ENCODE measurements around the gene NPAS3. TPM values are rescaled to one million over a fixed set of nuclear protein-coding genes. Genes with fewer than 3 reads are reported as not detected.

NPAS3 gene
- total RNA-seq, 3 donors from 2014 or later, result 0.96 to 4.0 (median 2.0) TPM

- DNase-seq (ENCODE audit: low spot score in 2 of 2), result no peak
- TF ChIP-seq POLR2A (IDR thresholded peaks at IDR 0.05) (no peak), CTCF (IDR thresholded peaks at IDR 0.05) (no peak), POLR2AphosphoS5 (IDR thresholded peaks at IDR 0.05) (no peak)
- H3K27me3 ChIP-seq, result peaks cover 3 to 12% of the 10 kb centered on the region in 2 donors
- H3K4me3 ChIP-seq, result peak overlapping the region; percentile 40 to 77 (median 57)
- H3K9me3 ChIP-seq, result no peaks in the 10 kb centered on the region
- H3K36me3 ChIP-seq, result no peaks in the 10 kb centered on the region
- intact Hi-C loops (cut with DNase I; ENCODE audit: low total_unique reads), result no loop called here
- H3K4me1 ChIP-seq, result peaks cover 0 to 2% of the 10 kb centered on the region in 2 donors
- no peak overlapping the region for H3K27ac ChIP-seq
Measured at GRCh38 chr14:32934073-32934880, 4.4 kb upstream of the NPAS3 start.

- no peak for DNase-seq (ENCODE audit: low spot score in 2 of 2)
- Histone ChIP-seq H3K4me3 (peak overlapping the region; percentile 40 to 77 (median 57)), H3K4me1 (peaks cover 0 to 2% of the 10 kb centered on the region in 2 donors), H3K27ac (no peak overlapping the region), H3K9me3 (no peaks in the 10 kb centered on the region), H3K27me3 (peaks cover 3 to 12% of the 10 kb centered on the region in 2 donors), H3K36me3 (no peaks in the 10 kb centered on the region)
- intact Hi-C loops (cut with DNase I; ENCODE audit: low total_unique reads), result no loop called here
- TF ChIP-seq POLR2A (IDR thresholded peaks at IDR 0.05) (no peak), CTCF (IDR thresholded peaks at IDR 0.05) (no peak)
Measured at GRCh38 chr14:32934881-32935633, 3.6 kb upstream of the NPAS3 start.

DNA sequence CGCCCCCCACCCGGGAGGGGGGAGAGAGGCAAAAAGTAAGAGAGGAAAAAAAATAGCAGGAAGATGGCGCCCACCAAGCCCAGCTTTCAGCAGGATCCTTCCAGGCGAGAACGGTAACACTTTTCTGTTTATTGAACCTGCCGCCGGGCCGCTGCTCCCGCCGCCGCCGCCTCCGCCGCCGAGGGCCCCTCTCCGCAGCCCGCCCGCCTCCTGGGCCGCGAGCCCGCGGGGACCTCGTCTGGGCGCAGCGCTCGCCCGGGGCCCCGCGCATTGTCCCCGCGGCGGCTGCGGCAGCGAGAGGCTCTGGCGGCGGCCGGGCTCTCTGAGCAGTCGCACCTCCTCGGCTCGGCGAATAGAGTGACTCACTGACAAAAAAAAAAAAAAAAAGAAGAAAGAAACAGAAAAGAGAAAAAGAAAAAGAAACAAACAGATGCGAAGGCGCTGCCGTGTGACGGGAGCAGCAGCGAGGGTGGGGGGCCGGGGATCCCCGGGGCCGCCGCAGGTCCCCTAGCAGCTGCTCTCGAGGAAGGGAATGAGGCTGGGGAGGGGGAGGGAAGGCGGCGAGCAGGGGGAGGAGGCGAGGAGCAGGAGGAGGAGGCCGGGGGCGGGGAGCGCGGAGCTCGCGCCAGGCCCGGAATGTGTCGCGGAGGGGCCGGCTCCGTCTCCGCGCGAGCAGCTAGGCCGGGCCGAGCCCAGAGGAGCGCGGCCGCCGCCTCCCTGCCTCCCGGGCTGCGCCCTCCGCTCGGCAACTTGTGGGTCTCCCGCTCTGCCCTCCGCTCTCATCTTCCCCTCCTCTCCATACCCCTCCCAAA lies 781 bp downstream of the NPAS3 start:
- TF ChIP-seq POLR2A (IDR thresholded peaks at IDR 0.05) (no peak), POLR2AphosphoS5 (IDR thresholded peaks at IDR 0.05) (peak in 1 of 3 donors; percentile 36)
- Histone ChIP-seq H3K9me3 (no peaks in the 10 kb centered on the region), H3K27me3 (peaks cover 0 to 3% of the 10 kb centered on the region in 2 donors), H3K4me1 (peaks cover 0 to 6% of the 10 kb centered on the region in 2 donors), H3K27ac (peak overlapping the region; percentile 88 to 97), H3K36me3 (no peaks in the 10 kb centered on the region), H3K4me3 (peak overlapping the region; percentile 63 to 95 (median 73))
- DNase-seq (ENCODE audit: low spot score in 2 of 2), result peak; percentile 75 to 79
- intact Hi-C loops (cut with DNase I; ENCODE audit: low total_unique reads), result no loop called here

DNA sequence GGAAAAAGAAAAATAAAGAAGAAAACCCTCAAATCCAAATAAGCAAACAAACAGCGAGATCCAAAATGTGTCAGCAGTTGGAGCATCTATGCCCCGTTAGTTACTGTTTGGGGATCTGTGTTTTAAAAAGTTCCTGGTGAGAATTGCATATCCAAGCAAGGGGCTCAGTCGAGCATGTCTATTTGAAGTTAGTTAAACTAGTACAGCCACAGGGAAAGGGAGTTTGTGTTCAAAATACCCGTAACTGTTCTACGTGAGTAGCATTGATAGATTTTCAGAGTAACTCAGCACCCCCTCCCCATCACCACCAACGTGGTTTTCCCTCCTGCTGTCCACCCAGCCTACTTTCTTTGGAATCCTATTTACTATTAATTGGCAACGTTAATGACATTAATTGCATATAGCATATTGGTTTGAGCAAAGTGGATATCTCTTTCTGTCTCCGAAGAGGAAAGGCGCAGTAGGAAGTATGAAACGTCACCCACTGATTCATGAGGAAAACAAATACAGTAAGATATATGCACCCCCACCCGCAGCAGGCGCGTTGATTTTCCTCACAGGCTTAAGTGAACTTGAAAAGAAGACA lies 1.5 kb downstream of the NPAS3 start:
- peaks cover 0 to 3% of the 10 kb centered on the region in 2 donors for H3K27me3 ChIP-seq
- no peak for DNase-seq (ENCODE audit: low spot score in 2 of 2)
- H3K36me3 ChIP-seq, result no peaks in the 10 kb centered on the region
- TF ChIP-seq POLR2A (IDR thresholded peaks at IDR 0.05) (no peak), CTCF (IDR thresholded peaks at IDR 0.05) (no peak), POLR2AphosphoS5 (IDR thresholded peaks at IDR 0.05) (no peak)
- intact Hi-C loops (cut with DNase I; ENCODE audit: low total_unique reads), result no loop called here
- H3K9me3 ChIP-seq, result no peaks in the 10 kb centered on the region
- peak overlapping the region; percentile 63 to 95 (median 73) for H3K4me3 ChIP-seq
- H3K4me1 ChIP-seq, result peaks cover 0 to 3% of the 10 kb centered on the region in 2 donors
- peak overlapping the region; percentile 88 to 97 for H3K27ac ChIP-seq

Data from breast epithelium (tissue), 4 donors.